H4 (cell line): ENCODE data around the gene PARP16. TPM values are rescaled to one million over a fixed set of nuclear protein-coding genes. Genes with fewer than 3 reads are reported as not detected.
"Not testable (repeated sequence)": the region's sequence is repeated elsewhere in the genome, so short reads cannot be mapped to it uniquely, and the experiment has no call there.

ENCODE experiments used
- DNase-seq: peaks from one replicate; pipeline ENCODE4 v3.0.0-alpha.2; 2015; ENCODE audit warnings: low spot score
- total RNA-seq: library from RNA; depleted of rRNA; stranded (reverse); fragments of >200 nt; shearing (Covaris generic); gene quantifications from 2 replicates; pipeline ENCODE4 v1.2.3, GENCODE V29; 2014

The PARP16 gene
- total RNA-seq, 1 experiment from 2014 or later = 7.7 TPM

DNA sequence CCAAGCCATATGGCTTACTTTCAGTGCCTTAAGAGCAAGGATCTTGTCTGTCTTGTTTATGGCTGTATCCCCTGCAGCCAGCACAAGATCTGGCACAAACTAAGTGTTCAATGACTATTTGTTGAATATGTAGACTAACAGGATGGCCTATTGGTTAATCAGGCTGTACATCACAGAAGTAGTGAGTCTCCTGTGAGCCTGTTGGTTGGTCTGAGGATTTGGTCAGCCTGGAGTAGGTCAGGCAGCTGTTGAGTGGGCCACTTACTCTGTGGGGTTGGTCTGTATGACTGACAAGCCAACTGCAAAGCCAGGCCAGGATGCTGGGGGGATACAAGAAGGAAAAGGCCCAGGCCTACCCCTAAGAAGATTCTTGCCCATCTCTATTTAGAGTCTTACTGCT lies 42.0 kb downstream of the PARP16 start:
- DNase-seq = no peak

DNA sequence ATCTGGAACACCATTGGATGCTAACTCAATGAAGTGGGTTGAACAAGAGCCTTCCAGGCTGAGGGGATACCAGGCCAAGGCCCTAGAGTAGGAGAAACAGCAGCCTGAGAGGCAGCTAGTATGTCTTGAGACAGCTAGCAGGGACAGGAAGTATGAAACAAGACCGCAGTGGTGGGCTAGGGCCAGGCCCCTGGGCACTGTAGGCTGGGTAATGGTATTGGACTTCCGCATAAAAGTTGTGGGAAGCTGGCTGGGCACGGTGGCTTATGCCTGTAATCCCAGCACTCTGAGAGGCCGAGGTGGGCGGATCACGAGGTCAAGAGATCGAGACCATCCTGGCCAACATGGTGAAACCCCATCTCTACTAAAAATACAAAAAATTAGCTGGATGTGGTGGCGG lies 50.2 kb downstream of the PARP16 start:
- not testable (repeated sequence) for DNase-seq

DNA sequence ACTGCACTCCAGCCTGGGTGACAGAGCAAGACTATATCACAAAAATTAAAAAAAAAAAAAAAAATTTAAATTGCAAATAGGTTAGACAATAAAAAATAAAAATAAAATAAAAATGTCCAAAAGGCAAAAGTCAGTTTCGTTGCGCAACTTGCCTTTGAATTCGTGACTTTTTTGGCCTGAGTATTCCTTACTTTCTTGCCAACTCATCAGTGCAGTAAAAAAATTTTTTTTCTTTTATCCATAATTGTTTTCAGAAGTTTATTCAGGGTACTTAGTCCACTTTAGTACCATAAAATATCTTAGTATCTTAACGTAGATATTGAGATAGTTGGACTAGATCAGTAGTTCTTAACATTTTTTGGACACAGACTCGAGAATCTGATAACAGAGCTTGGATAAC lies 53.0 kb downstream of the PARP16 start:
- DNase-seq = no peak

DNA sequence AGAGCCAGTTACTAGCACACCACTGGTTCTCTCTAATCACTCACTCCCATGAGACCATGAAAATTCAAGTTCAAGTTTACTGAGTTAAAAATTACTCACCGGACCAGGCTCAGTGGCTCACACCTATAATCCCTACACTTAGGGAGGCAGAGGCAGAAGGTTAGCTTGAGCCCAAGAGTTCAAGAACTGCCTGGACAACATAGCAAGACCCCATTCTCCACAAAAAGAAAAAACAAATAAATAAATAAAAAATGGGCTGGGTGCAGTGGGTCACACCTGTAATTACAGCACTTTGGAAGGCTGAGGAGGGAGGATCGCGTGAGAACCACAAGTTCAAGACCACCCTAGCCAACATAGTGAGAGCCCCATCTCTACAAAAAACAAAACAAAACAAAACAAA lies 54.2 kb downstream of the PARP16 start:
- no peak for DNase-seq

DNA sequence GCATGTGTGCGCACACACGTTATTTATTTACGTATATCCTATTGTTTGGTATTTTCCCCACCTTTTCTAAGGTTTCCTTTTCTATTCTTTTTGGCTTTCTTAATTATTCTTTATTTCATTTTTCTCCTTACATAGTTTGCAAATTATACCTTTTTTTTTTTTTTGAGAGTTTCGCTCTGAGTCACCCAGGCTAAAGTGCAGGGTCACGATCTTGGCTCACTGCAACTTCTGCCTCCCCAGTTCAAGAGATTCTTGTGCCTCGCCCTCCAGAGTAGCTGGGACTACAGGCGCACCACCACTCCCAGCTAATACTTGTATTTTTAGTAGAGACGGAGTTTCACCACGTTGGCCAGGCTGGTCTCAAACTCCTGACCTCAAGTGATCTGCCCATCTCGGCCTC lies 55.4 kb downstream of the PARP16 start:
- DNase-seq = no peak

DNA sequence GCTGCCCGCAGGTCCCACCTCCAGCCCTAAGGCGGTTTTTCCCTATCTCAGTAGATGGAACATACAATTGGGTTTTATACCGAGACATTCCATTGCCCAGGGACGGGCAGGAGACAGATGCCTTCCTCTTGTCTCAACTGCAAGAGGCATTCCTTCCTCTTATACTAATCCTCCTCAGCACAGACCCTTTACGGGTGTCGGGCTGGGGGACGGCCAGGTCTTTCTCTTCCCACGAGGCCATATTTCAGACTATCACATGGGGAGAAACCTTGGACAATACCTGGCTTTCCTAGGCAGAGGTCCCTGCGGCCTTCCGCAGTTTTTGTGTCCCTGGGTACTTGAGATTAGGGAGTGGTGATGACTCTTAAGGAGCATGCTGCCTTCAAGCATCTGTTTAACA lies 59.8 kb downstream of the PARP16 start:
- DNase-seq = not testable (repeated sequence)

DNA sequence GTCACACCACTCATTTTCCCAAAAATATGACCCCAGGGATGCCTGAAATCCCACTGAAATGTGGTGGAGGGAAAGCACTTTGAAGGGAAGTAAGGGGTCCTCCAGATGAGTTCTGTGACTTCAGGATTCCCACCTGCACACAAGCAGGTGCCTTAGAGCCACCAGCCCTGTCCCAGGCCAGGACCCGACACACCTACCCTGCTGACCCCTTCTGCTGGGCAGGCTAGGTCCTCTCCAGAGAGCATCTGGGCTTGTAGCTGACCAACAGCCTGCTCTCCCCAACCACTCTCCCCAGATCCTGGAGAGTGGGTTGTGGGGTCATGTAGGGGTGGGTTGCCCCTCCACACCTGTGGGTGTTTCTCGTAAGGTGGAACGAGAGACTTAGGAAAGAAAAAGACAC lies 60.5 kb downstream of the PARP16 start:
- no peak for DNase-seq

DNA sequence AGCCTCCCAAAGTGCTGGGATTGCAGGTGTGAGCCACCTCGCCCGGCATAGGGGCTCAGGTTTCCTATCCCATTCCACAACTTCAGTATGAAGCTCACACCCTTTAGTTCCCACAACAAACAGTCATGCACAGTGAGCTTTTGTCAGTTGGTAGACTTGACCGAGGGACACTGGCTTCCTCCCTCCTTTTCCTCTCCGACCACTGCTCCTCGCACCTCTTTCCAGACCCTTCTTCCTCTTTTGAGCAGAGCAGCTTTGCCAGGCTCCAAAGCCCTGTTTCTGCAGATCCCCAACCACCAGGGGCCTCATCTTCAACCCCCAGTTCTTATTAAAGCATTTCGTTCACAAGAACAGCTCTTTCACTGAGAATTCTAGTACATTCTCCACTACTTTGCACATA lies 62.7 kb downstream of the PARP16 start:
- DNase-seq = no peak

DNA sequence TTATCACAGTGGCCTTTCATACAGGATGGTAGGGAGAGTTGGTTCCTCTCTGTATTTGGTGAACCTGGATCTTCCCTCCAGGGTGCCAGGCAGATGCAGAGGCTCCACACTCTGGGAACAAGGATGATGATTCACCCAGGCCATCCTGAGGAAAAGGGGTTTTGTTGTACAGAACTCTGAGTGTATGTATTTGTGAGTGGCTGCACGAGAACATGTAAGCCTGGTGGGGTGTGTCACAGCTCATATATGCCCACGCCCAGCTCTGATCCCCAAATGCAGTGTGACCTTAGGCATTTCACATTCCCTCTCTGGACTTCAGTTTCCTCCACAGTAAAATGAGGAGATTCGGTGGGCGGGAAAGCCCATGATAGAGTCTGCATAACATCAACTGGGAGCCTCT lies 63.8 kb downstream of the PARP16 start:
- no peak for DNase-seq

DNA sequence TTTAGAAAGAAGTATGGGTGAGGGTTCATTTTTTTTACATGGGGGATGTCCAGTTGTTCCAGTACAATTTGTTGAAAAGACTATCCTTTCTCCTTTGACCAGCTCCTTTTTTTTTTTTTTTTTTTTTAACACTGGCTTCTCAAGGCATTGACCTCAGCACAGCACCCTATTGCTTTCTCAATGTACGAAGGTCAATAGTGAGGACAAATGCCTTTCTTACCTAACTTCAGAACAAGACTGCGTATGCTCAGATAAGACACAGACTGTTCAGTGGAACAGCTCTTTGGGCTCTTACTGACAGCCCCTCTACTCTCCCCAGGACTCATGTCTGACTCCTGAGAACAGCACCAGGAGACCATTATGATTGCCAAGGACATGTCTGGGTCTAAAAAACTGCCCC lies 65.0 kb downstream of the PARP16 start:
- no peak for DNase-seq

DNA sequence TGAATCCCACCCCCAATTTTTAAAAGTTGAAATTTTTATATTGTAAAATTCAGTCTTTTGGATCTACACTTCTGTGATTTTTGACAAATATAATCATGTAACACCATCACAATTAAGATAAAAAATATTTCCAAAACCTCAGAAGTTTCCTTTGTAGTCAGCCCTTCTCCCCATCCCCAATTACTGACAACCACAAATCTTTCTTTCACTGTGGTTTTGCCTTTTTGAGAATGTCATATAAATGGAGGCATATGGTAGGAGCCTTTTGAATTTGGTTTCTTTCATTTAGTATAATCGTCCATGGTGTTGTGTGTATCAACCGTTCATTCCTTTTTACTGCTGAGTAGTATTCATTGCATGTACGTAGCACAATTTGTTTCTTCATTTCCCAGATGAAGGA lies 67.5 kb downstream of the PARP16 start:
- DNase-seq = no peak

DNA sequence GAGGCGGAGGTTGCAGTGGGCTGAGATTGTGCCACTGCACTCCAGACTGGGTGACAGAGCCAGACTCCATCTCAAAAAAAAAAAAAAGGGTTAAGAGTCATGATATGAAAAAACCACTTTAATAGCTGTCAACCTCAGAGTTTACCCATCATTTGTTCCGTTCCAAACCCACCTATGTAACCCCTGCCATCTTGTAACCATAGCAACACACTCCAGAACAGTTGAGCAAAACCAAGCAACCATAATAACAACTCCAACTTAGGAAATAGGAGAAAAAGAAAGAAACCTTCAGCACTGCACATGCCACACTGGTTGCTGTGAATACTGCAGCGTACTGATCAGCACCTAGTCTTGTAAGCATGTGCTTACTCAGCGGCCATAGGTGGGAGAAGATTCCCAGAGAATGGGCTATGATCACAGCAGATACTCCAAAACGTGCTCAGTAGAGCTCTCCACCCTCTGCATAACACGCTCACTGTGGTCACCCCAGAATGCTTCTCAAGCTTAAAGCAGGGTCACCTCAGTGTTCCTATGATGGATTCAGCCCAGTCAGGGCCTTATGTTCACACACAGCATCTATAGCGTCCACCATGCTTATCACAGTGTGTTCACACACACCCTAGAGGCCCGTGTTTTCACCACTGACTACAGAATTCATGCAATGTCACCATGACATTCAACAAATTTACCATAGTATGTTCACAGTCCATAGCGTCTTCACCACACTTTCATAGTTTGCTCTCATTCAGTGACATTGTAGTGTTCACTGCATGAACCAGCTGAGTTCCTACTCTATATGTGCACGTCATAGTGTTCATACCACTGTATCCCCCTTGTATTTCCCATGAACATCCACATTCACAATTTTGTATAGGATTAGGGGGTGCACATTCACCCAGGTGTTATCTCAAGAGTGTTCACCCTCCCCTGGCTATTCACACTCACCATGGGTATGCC lies 68.9 kb downstream of the PARP16 start:
- DNase-seq = no peak

DNA sequence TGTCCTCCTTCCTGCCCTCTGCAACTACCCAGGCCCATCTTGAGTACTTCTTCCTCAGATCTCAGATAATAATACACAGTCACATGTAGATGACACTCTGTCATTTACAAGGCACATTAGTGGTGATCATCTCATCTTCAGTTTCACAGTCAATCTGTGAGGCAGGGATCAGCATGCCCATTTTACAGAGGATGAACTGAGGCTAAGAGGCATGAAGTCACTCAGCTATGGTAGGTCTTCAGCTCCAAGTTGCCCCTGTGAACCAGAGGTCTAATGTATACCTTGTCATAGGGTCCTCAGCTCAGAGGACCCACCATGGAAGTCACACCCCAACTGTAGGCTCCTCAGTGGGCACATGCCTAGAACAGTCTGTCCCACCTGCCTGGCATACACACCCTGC lies 71.2 kb downstream of the PARP16 start:
- no peak for DNase-seq

DNA sequence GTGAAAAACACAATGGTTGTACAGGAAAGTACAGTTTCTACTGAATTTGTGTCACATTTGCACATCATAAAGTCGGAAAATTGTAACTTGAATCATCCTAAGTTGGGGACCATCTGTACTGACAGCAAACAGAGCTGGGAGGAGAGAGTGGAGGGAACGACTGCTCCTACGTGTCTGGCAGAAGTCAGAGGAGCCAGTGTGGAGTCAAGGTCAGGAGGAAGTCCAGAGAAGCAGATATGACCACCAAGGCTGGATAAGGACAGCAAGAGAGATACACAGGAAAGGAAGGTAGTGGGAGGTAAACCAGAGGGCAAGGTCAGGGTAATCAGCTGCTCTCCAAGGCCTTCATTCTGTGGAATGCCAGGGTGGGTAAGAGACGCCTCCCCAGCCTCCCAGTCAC lies 72.7 kb downstream of the PARP16 start:
- no peak for DNase-seq

DNA sequence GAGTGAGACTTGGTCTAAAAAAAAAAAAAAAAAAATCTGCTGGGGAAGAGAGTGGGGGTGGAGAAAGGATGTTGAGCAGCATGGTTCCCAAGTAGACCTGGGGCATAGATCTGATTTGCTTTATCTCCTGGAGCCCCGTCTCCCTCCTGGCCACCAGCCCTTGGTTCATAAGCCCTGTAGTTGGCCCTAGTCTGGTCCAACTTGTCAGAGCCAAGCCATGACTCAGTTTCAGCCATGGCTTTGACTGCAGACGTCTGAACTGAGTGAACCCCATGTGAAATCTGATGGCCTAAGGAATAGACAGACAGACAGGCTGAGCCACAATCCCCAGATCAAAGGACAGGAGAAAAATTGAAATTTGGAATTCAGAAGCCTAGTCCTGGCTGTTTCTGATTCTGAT lies 73.4 kb downstream of the PARP16 start:
- no peak for DNase-seq

DNA sequence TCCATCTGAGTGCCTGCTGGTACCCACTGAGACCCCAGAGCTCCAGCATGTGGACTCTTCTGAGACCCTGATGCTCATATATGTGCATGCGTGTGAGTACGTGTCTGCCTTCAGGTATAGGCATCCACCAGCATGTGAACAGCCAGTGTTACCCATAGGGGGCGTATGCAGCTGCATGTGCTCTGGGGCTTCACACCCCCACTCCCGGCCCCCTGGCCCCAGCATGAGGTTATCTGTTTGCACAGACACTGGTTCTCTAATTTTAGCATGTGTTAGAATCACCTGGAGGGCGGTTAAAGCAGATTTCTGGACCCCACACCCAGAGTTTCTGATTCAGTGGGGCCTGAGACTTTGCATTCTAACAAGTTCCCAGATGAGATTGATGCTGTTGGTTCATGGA lies 74.6 kb downstream of the PARP16 start:
- no peak for DNase-seq

DNA sequence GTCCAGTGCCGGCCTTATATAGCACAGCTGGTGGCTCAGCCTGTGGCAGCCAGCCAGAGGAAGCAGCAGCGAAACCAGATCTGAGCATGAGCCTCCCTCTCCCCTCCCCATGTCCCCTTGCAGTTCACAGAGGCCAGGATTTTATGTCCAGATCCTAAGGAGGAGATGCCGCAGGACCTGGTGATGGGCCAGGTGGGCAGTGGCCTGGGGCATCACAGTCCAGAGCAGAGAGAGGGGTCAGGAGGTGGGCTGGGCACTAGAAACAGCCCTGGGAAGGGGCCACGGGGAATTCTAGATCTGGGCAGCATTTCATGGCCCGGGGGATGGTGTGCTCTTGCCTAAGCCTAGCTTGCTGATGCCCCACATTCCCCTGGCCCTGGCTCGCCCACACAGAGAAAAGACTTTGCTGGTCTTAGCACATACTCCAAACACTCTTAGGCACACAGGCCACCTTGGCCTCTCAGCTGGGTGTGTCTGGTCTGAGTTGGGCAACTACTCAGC lies 75.2 kb downstream of the PARP16 start:
- no peak for DNase-seq

DNA sequence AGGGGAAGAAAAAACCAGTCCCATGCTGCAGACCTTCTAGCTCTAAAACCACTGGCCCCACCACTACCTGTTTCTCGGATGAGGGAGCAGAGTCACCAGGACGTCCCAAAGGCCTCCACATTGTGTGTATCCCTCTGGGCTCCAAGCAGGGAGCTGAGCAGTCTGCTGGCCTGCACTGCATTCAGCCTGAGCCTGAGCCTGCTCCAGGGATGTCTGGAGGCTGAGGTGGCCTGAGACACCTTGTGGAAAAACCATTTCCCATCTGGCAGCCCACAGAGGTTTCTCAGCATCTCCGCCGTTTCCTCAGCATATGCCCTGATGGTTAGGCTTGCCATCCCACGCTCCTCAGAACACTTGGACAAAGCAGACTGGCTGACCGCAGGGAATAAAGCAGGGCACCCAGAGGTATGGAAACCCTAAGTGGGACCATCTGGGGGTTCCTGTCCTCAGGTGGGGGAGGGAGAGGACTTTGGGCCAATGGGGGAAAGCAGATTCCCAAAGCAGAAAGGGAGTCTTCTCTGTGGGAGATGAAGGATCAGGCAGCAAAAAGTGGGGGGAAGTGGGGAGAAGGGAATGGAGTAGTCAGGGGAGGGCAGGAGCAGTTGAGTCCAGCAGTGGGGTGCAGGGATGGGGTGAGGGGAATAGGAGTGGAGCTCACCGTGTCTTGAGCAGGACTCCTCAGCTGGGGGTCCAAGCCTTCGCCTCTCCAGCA lies 75.8 kb downstream of the PARP16 start, which contains the start of gene CILP:
Gene CILP, minus strand, starts transcription at position 704 of the 712 bp plus-strand sequence. CDS start 1,718 bp downstream, outside the sequence.
- no peak for DNase-seq

DNA sequence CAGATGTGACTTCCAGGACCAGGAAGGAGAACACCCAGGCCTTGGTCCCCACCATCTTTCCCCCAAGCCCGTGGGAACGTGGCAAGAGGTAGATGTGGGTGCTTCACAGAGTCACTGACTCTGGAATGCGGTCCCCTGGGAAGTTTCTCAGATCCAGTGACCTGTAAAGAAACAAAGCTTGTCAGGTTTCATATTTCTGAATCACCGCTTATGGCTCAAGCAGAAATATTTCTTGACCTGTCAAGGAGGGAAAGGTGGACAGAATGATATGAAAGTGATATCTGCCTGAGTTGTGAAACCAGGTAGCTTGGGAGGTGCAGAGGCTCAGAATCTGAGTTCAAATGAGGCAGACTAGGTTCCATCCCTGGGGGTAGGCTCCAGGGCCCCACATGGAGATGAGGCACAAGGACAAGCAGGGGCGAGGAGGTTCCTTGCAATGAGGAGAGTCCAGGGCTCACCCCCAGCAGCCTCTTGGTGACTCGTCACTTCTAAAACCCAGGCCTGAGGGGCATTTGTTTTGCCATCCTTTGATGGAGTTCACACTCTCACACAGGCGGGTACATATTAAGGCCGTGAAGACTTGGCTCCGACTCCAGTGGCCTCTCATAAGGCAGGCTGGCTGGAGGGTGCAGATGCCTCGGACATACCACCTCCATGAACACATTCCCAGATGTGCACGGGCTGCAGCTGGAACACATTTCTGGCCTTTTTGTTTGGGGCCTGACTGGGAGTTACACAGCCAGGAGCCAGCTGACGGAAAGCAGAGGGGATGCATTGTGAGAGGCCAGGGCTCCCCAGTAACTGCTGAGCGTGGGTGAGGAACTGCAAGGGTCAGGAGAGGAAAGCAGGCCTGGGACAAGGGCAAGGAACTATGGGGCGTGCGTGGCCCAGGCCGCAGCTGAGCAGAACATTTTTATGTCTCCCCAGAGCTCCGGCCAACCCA lies 76.7 kb downstream of the PARP16 start:
- no peak for DNase-seq

DNA sequence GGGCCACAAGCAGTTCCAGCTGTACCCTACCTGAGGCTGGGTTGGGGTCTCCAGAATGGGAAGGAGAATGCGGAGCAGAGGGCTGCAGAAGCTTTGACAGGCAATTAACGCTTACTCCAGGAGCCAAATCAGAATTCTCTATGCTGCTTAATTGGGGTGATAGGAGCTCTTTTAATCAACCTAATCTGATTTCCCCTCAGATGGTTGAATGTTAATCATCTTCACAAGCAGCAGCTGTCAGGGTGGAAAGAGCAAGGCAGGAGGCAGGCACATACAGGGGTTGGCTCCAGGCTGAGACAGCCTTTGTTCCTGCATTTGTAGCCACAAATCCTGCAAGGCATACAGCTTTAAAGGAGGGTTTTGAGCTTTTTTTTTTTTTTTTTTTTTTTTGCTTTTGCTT lies 78.0 kb downstream of the PARP16 start:
- no peak for DNase-seq
